ENCODE results near the gene SP2.

Gene SP2

GRCh38 chr17:47952171-47953021 is 56.4 kb downstream of the SP2 start:
- no peak for DNase-seq

- DNase-seq, result no peak
These were observed 57.9 kb downstream of the SP2 start for GRCh38 chr17:47953909-47954308.

- peak; percentile 24 for DNase-seq
These were observed 59.7 kb downstream of the SP2 start for GRCh38 chr17:47955497-47956461.

- DNase-seq, result no peak
These were observed 61.0 kb downstream of the SP2 start for GRCh38 chr17:47956791-47957590.

GRCh38 chr17:47957591-47958490 is 61.8 kb downstream of the SP2 start, which contains the start of gene PRR15L:
PRR15L (minus strand) TSS chr17:47957883; CDS start chr17:47953234, 4,649 bp downstream.
- DNase-seq, result peak; percentile 5

GRCh38 chr17:47959825-47960655 is 64.0 kb downstream of the SP2 start:
- DNase-seq, result no peak

GRCh38 chr17:47961406-47961805 is 65.4 kb downstream of the SP2 start:
- no peak for DNase-seq

- no peak for DNase-seq
These were observed 66.9 kb downstream of the SP2 start for GRCh38 chr17:47962901-47963300.

- DNase-seq, result no peak
These were observed 68.8 kb downstream of the SP2 start for GRCh38 chr17:47964856-47965255.

- no peak for DNase-seq
These were observed 70.1 kb downstream of the SP2 start for GRCh38 chr17:47966079-47966519.

- DNase-seq, result peak; percentile 22
These were observed 71.7 kb downstream of the SP2 start for GRCh38 chr17:47967607-47968252.

GRCh38 chr17:47968836-47969235 is 72.8 kb downstream of the SP2 start:
- DNase-seq, result no peak

GRCh38 chr17:47969930-47970724 is 74.1 kb downstream of the SP2 start:
- no peak for DNase-seq

GRCh38 chr17:47970725-47971499 is 74.9 kb downstream of the SP2 start, which contains the start of gene CDK5RAP3:
CDK5RAP3 (plus strand) TSS chr17:47971113; CDS start chr17:47971147, 34 bp downstream.
- DNase-seq, result peak; percentile 98

- no peak for DNase-seq
These were observed 77.5 kb downstream of the SP2 start for GRCh38 chr17:47973541-47973940.

- no peak for DNase-seq
These were observed 79.3 kb downstream of the SP2 start for GRCh38 chr17:47975189-47975822.

GRCh38 chr17:47975823-47976205 is 79.8 kb downstream of the SP2 start:
- DNase-seq, result no peak

GRCh38 chr17:47978324-47978723 is 82.3 kb downstream of the SP2 start:
- DNase-seq, result peak; percentile 37

All from kidney glomerular epithelial cell (primary cell).